Sigmoid colon (tissue), 4 donors: ENCODE results near the gene MYLK.

Experiments used
- EP300 ChIP-seq, 4 donors: sonication (generic); formaldehyde crosslinking; IDR thresholded peaks; one replicate each; pipeline ENCODE4 v1.6.1; 2017; ENCODE audit warnings: antibody characterized with exemption in 4 of 4
- POLR2A ChIP-seq, 2 donors: fragments of 450-650 bp; IDR thresholded peaks; one replicate each; pipeline ENCODE4 v1.6.1; 2016; ENCODE audit warnings: antibody characterized with exemption in 2 of 2, mild to moderate bottlenecking in 2 of 2, moderate library complexity in 2 of 2
- TF ChIP-seq, protein P1 (sequence below), 4 experiments: fragments of 450-650 bp in 3 of 4; fragments of 200-600 bp in 1 of 4; IDR thresholded peaks; one replicate each; pipeline ENCODE4 v1.5.1; 2016 to 2019; ENCODE audit warnings: antibody characterized with exemption in 4 of 4, mild to moderate bottlenecking in 3 of 4, moderate library complexity in 2 of 4

GRCh38 chr3:123641505-123641904, 242.6 kb downstream of the MYLK start:
- TF ChIP-seq, protein P1, sequence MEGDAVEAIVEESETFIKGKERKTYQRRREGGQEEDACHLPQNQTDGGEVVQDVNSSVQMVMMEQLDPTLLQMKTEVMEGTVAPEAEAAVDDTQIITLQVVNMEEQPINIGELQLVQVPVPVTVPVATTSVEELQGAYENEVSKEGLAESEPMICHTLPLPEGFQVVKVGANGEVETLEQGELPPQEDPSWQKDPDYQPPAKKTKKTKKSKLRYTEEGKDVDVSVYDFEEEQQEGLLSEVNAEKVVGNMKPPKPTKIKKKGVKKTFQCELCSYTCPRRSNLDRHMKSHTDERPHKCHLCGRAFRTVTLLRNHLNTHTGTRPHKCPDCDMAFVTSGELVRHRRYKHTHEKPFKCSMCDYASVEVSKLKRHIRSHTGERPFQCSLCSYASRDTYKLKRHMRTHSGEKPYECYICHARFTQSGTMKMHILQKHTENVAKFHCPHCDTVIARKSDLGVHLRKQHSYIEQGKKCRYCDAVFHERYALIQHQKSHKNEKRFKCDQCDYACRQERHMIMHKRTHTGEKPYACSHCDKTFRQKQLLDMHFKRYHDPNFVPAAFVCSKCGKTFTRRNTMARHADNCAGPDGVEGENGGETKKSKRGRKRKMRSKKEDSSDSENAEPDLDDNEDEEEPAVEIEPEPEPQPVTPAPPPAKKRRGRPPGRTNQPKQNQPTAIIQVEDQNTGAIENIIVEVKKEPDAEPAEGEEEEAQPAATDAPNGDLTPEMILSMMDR (IDR thresholded peaks at IDR 0.05), result no peak
- TF ChIP-seq POLR2A (IDR thresholded peaks at IDR 0.05), result no peak
- TF ChIP-seq EP300 (IDR thresholded peaks at IDR 0.05), result no peak
